GM19238 (cell line): Measurements from ENCODE around the gene RALGPS2.
"Not testable (repeated sequence)": the region's sequence is repeated elsewhere in the genome, so short reads cannot be mapped to it uniquely, and the experiment has no call there.

ENCODE experiments used
- DNase-seq: peaks from one replicate; pipeline ENCODE4 v3.0.0; 2011; ENCODE audit warnings: low spot score; ENCODE audit not compliant: insufficient read length

The RALGPS2 gene

GRCh38 chr1:178774263-178774662 lies 49.2 kb downstream of the RALGPS2 start:
- DNase-seq, result no peak

DNA sequence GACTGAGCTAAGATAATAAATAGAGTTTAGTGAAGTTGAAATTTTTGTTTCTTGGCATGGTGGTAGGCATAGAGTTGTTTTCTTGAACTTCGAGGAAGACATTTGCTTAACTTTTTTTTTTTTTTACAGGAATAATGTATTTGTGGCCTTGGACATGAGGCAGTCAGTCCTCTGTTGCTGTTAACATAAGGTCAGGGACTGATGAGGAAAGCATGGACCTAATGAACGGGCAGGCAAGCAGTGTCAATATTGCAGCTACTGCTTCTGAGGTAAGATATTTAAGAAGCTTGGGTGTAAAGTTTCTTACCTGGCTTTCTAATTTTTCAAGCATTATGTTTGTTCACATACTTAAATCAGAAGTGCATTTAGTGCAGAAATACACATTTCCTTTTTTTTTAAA lies 51.5 kb downstream of the RALGPS2 start:
- DNase-seq, result no peak

- no peak for DNase-seq
Measured at GRCh38 chr1:178781533-178782330, 56.7 kb downstream of the RALGPS2 start.

GRCh38 chr1:178784131-178784536 lies 59.1 kb downstream of the RALGPS2 start:
- no peak for DNase-seq

DNA sequence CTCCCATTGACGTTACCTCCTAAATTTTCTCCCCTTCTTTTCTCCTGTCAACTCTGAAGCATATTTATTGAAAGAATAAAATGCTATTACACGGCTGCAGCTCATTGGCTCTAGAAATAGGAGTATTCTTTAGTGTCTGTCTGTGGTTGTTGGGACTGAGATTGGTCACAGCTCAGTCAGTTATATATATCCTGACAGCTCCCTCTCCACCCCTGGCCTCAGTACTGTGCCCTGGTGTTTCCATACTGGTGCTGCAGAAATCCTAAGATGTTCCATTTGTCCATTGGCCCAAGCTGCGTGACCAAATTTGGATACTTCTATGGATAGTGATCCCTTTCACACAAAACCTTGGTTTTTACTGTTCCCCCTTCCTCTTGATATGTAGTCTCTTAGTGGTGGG lies 67.3 kb downstream of the RALGPS2 start:
- no peak for DNase-seq

DNA sequence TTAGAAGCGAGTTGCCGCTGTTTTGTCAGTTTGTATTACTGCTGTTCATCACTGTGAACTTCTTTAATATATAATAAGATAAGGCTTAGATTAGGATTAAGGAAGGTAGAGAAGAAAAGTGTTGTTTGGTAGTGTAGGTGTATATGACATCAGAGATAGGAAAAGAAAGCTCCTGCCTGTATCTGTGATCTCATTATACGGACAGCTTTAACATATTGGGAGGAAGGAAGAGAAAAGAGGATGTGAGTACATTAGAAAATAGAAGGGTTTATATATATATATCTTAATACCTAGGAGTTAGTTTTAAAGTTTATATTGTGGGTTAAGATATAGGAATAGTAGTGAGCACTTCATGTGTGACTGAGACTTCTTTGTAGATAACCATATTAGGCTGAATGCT lies 71.0 kb downstream of the RALGPS2 start:
- DNase-seq, result no peak

DNA sequence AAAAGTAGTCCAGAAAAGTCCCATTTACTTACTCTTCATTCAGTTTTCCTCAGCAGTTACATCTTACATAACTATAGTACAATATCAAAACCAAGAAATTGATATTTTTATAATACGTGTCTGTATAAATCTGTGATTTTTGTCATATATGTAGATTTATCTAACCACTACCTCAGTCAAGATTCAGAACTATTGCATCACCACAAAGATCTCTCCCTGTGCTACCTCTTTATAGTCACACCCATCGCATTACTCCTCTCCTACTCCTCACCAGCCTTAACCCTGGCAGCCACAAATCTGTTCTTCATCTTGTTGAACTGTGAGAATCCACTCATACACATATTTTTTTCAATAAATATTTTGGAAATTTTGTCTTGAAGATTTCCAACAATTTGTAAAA lies 72.5 kb downstream of the RALGPS2 start:
- DNase-seq, result no peak

GRCh38 chr1:178798232-178798861 lies 73.3 kb downstream of the RALGPS2 start:
- no peak for DNase-seq

GRCh38 chr1:178802873-178803272 lies 77.8 kb downstream of the RALGPS2 start:
- no peak for DNase-seq

GRCh38 chr1:178806665-178807300 lies 81.7 kb downstream of the RALGPS2 start:
- DNase-seq, result no peak

DNA sequence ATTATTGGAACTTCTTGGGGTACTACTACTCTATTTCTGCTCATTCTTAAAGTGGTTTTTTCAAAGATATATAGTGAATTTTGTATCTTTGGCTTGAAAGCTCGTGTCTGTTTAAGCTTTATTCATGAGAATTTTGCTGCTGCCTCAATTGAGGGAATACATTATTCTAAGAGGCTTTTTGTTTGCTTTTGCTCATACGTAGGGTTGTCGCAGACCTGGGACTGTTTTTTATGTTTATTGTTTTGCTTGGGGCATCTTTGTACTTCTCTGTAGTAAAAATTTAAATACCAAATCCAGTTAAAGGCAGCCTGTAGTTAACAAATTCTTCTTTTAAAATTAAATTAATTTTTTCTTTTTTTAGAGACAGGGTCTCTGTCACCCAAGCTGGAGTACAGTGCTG lies 83.5 kb downstream of the RALGPS2 start:
- DNase-seq, result no peak

DNA sequence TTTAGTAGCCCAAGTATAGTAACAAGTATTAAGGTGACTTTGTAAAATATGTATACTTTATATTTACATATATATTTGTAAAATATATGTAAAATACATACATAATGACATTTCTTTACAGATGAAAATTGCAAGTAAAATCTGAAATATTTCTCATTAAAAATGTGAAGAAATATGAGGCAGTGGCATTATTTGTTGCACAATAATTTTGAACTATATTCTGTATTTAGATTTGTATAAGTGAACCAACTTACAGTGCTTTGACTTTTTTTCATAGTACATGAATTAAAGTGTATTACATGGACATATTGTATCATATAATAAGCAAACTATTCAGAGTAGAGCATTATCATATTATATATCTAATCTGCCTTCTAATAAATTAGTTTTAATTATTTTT lies 85.5 kb downstream of the RALGPS2 start:
- DNase-seq, result no peak

- DNase-seq, result no peak
Measured at GRCh38 chr1:178818416-178818815, 93.4 kb downstream of the RALGPS2 start.

GRCh38 chr1:178819123-178819522 lies 94.1 kb downstream of the RALGPS2 start:
- DNase-seq, result no peak

- DNase-seq, result no peak
Measured at GRCh38 chr1:178821134-178821866, 96.3 kb downstream of the RALGPS2 start.

GRCh38 chr1:178825167-178825566 lies 100.1 kb downstream of the RALGPS2 start:
- no peak for DNase-seq

DNA sequence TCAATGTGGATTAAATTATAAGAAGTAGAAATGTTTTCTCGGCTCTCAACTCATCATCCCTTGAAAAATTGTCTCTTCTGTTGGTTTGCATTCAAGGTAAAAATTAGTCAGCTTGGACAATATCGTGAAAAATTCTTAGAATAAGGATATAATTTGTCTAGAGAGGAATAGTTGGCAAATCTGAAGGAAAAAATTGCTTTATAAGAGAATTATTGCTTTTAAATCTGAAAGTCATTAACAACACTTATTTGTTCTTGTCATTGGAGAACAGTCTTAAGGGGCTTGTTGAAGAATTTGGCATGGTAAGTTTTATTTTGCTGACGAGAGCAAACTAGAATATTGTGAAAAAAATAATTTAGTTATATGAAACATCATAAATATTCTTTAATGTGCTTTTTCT lies 119.4 kb downstream of the RALGPS2 start:
- no peak for DNase-seq

- no peak for DNase-seq
Measured at GRCh38 chr1:178846306-178846705, 121.3 kb downstream of the RALGPS2 start.

DNA sequence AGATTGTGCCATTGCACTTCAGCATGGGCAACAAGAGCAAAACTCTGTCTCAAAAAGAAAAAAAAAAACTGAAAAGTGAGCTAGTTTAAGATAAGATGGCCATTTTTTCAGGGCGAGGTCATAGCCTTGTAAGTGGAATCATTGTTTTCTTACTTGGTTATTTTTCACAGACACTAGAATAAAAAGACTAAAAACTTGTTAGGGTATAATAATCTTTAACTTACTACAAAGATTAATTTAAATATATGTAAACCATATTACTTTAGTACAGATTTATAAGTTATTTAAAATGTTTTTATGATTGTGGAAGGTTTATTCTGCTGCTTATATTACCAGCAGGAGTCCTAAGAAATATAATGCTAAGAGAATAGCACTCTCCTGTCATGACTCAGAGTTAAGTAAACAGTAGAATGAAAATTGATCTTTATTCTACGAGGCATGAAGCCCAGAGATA lies 122.4 kb downstream of the RALGPS2 start:
- no peak for DNase-seq

DNA sequence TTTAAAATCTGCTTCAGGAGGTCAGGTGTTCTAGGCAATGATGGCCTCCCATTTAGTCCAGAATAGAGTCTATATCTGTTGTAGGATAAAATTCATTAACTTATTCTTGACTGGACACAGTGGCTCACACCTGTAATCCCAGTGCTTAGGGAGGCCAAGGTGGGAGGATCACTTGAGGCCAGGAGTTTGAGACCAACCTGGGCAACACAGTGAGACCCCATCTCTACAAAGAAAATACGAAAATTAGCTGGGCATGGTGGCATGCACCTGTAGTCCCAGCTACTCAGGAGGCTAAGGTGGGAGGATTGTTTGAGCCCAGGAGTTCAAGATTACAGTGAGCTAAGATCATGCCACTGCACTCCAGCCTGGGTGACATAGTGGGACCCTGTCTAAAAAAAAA lies 122.9 kb downstream of the RALGPS2 start:
- DNase-seq, result not testable (repeated sequence)

GRCh38 chr1:178849918-178850317 lies 124.9 kb downstream of the RALGPS2 start:
- no peak for DNase-seq

DNA sequence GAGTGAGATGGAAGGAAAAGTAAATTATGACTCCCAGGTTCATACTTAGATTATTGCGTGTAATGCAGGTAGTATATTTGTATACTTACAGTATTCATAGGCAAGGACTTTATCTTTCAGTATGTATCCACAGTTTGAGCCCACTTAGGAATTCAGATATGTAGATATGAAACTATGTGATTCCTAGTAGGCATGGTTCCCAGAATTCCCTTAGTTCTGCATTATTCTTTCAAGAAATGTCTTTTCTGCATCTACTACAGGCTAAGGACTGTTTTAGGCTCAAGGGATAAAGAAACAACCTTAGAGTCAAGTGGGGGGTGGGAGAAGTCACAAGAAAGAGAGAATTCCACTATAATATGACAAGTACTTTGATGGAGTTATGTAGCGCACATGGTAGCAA lies 132.1 kb downstream of the RALGPS2 start:
- DNase-seq, result no peak
